HEK293T (cell line): ENCODE measurements around the gene IGSF3.
"Not testable (repeated sequence)": the region's sequence is repeated elsewhere in the genome, so short reads cannot be mapped to it uniquely, and the experiment has no call there.

ENCODE experiments used
- CTCF ChIA-PET: fragments of 350-600 bp; formaldehyde crosslinking; extraction: SDS; loops from one replicate; lab custom pipeline; 2021; ENCODE audit warnings: antibody characterized with exemption, inconsistent platforms; lab: Yijun Ruan, JAX
- POLR2A ChIA-PET: fragments of 350-600 bp; formaldehyde crosslinking; extraction: SDS; loops from one replicate; lab custom pipeline; 2020; ENCODE audit warnings: antibody characterized with exemption, inconsistent platforms; lab: Yijun Ruan, JAX
- DNase-seq: peaks from one replicate; pipeline ENCODE4 v3.0.0; 2012; ENCODE audit warnings: mixed read lengths; ENCODE audit errors: extremely low spot score
- ARNT ChIP-seq: fragments of 450-650 bp; IDR thresholded peaks from 2 replicates; pipeline ENCODE4 v1.6.1; 2017; ENCODE audit warnings: mild to moderate bottlenecking
- BHLHE40 ChIP-seq: fragments of 450-650 bp; IDR thresholded peaks from 2 replicates; pipeline ENCODE4 v1.6.1; 2016; ENCODE audit warnings: mild to moderate bottlenecking, moderate library complexity, borderline replicate concordance
- CTBP1 ChIP-seq: fragments of 450-650 bp; IDR thresholded peaks from 2 replicates; pipeline ENCODE4 v1.6.1; 2016; ENCODE audit warnings: borderline replicate concordance
- FOXM1 ChIP-seq: fragments of 450-650 bp; IDR thresholded peaks from 2 replicates; pipeline ENCODE4 v1.6.1; 2017; ENCODE audit warnings: mild to moderate bottlenecking, borderline replicate concordance
- NFRKB ChIP-seq: fragments of 450-650 bp; IDR thresholded peaks from 2 replicates; pipeline ENCODE4 v1.6.1; 2016; ENCODE audit warnings: mild to moderate bottlenecking, moderate library complexity
- SP1 ChIP-seq: fragments of 450-650 bp; IDR thresholded peaks from 2 replicates; pipeline ENCODE4 v1.6.1; 2017
- TARDBP ChIP-seq: fragments of 450-650 bp; IDR thresholded peaks from 2 replicates; pipeline ENCODE4 v1.6.1; 2016

Gene IGSF3

GRCh38 chr1:116631996-116632925 lies 35.3 kb downstream of the IGSF3 start:
- POLR2A ChIA-PET, CTCF ChIA-PET, DNase-seq: not testable (repeated sequence)

- CTCF ChIA-PET, DNase-seq, POLR2A ChIA-PET: not testable (repeated sequence)
Observed at GRCh38 chr1:116631554-116631953, 36.0 kb downstream of the IGSF3 start.

GRCh38 chr1:116630057-116630456 lies 37.5 kb downstream of the IGSF3 start:
- POLR2A ChIA-PET, DNase-seq: not testable (repeated sequence)
- CTCF ChIA-PET = interaction anchor here (1.1 kb wide), 1 partner anchor 55 kb away, joined by 4 read pairs; no protein-coding TSS in a partner anchor

GRCh38 chr1:116629441-116629840 lies 38.1 kb downstream of the IGSF3 start:
- CTCF ChIA-PET, POLR2A ChIA-PET, DNase-seq: not testable (repeated sequence)

GRCh38 chr1:116628448-116628847 lies 39.1 kb downstream of the IGSF3 start:
- POLR2A ChIA-PET = no interaction called here
- CTCF ChIA-PET = no interaction called here
- no peak for DNase-seq
- TF ChIP-seq CTBP1 (no peak), ARNT (no peak), SP1 (no peak), TARDBP (no peak), FOXM1 (no peak)

- CTCF ChIA-PET = interaction anchor here (0.6 kb wide), 1 partner anchor 45 kb away, joined by 3 read pairs; no protein-coding TSS in a partner anchor
- POLR2A ChIA-PET, DNase-seq: not testable (repeated sequence)
Observed at GRCh38 chr1:116627357-116627756, 40.2 kb downstream of the IGSF3 start.

- DNase-seq, CTCF ChIA-PET, POLR2A ChIA-PET: not testable (repeated sequence)
Observed at GRCh38 chr1:116626915-116627314, 40.6 kb downstream of the IGSF3 start.

GRCh38 chr1:116625155-116625554 lies 42.4 kb downstream of the IGSF3 start:
- DNase-seq, POLR2A ChIA-PET, CTCF ChIA-PET: not testable (repeated sequence)

GRCh38 chr1:116624040-116624439 lies 43.5 kb downstream of the IGSF3 start:
- CTCF ChIA-PET = no interaction called here
- POLR2A ChIA-PET = no interaction called here
- DNase-seq = no peak
- TF ChIP-seq NFRKB (no peak), FOXM1 (no peak), BHLHE40 (no peak)

GRCh38 chr1:116622496-116622895 lies 45.0 kb downstream of the IGSF3 start:
- DNase-seq, CTCF ChIA-PET, POLR2A ChIA-PET: not testable (repeated sequence)

GRCh38 chr1:116621756-116622155 lies 45.8 kb downstream of the IGSF3 start:
- DNase-seq, CTCF ChIA-PET, POLR2A ChIA-PET: not testable (repeated sequence)

GRCh38 chr1:116620392-116620791 lies 47.1 kb downstream of the IGSF3 start:
- DNase-seq, CTCF ChIA-PET, POLR2A ChIA-PET: not testable (repeated sequence)

- CTCF ChIA-PET, DNase-seq, POLR2A ChIA-PET: not testable (repeated sequence)
Observed at GRCh38 chr1:116619106-116619505, 48.4 kb downstream of the IGSF3 start.

GRCh38 chr1:116617808-116618207 lies 49.7 kb downstream of the IGSF3 start:
- CTCF ChIA-PET, DNase-seq, POLR2A ChIA-PET: not testable (repeated sequence)

- DNase-seq, CTCF ChIA-PET, POLR2A ChIA-PET: not testable (repeated sequence)
Observed at GRCh38 chr1:116613825-116614224, 53.7 kb downstream of the IGSF3 start.

- CTCF ChIA-PET, POLR2A ChIA-PET, DNase-seq: not testable (repeated sequence)
Observed at GRCh38 chr1:116609801-116610371, 57.6 kb downstream of the IGSF3 start.

GRCh38 chr1:116608841-116609240 lies 58.7 kb downstream of the IGSF3 start:
- POLR2A ChIA-PET, CTCF ChIA-PET, DNase-seq: not testable (repeated sequence)
